Measurements from ENCODE around the gene FGGY. TPM values are rescaled to one million over a fixed set of nuclear protein-coding genes. Genes with fewer than 3 reads are reported as not detected.

The FGGY gene
- total RNA-seq, 1 donor, result 10.8 TPM

GRCh38 chr1:59378621-59379370 lies 81.9 kb downstream of the FGGY start:
- DNase-seq (ENCODE audit: low read depth in 2 of 3, low spot score in 2 of 3), result no peak

DNA sequence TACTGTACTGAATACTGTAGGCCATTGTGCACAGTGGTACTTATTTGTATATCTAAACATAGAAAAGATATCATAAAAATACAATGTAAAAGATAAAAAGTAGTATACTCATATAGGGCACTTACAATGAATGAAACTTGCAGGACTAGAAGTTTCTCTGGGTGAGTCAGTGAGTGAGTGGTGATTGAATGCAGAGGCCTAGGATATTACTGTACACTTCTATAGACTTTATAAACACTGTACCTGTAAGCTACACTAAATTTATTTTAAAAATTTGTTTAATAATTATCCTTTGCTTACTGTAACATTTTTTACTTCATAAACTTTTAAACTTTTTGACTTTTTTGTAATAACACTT lies 82.5 kb downstream of the FGGY start:
- no peak for DNase-seq (ENCODE audit: low read depth in 2 of 3, low spot score in 2 of 3)

DNA sequence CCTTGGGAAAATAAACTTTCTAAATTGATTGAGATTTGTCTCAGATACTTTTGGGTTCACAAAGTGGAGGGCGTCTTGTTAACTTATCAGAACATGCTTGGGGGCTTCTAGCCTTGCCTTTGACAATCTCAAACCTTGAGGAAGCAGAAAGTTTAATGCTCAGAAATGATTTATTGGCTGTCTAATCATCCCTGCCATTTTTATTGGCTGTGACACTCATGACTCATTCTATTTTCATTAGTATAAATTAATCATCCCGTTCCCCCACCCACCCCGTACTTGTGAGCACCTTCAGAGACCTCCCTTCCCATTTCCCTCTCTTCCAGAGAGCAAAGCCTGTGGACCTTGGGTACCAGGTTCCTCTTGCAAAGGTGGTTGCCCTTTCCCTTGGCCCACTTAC lies 87.1 kb downstream of the FGGY start:
- DNase-seq (ENCODE audit: low read depth in 2 of 3, low spot score in 2 of 3), result no peak

DNA sequence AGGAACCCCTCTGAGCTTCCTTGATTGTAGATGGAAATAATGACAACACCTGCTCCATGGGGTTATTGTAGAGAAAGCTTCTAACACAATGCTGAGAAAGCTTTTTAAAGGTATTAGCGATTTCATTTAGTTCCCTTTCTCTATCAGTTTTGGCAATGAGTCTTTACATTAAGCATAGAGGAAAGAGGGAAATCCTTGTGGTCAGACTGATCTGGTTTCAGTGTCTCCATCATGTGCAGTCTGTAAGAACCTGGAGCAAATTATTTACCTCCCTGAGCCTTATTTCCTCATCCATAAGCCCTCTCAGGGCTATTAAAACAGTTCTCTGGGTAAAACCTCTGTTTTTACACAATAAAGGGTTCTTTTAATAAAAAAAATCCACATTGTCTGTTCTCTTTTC lies 87.5 kb downstream of the FGGY start:
- DNase-seq (ENCODE audit: low read depth in 2 of 3, low spot score in 2 of 3), result peak in 1 of 3 donors; percentile 4

DNA sequence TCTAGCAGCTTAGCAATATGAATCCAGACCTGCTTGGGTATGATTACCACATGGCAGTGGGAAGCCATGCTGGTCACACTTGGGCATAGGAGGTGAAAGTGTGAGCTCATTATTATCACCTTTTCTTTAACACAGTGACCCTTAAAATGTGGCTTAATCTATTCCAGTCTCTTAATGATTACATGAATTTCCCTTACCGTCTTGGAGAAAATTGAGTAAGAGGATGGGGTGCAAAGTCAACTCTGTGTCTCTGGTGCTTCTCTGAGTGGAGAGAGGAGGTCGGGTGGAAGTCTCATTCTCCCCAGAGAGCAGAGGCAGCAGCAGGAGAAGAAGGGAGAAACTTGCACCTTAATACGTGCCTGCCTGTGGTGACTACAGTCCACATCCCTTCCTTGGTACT lies 91.3 kb downstream of the FGGY start:
- no peak for DNase-seq (ENCODE audit: low read depth in 2 of 3, low spot score in 2 of 3)

DNA sequence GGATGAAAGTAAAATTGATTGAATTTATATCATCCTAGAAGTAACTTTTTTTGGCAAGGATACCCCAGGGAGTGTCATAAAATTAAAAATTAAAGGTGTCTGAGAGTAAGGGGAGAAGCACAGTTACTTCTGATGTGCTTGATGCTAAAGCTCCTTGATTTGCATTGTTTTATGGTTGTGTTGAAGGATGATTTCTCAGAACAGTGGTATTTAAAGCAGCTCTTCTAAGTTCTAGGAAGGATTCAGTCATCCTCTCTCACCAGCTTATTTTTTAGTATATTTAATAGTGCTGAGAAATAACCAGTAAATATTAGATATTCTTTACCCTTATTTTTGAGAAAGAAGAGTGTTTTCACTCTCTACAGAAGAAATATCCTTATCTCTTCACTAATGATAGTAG lies 93.0 kb downstream of the FGGY start:
- no peak for DNase-seq (ENCODE audit: low read depth in 2 of 3, low spot score in 2 of 3)

DNA sequence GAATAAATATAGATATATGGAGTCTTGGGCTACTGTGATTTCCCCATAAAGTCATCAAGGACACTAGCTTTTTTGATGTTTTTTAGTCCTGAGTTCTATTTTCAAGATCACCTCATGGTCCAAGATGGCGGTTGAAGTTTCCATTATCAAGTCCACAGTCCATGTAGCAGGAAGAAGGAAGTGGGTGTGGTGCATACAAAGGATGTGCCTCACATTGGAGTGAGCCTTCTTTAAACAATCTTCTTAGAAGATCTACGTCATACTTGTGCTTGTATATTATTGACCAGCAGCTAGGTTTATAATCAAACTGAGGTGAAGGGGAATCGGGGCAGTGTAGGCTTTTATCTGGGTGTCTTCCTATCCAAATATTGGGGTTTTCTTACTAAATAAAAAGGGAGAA lies 93.4 kb downstream of the FGGY start:
- no peak for DNase-seq (ENCODE audit: low read depth in 2 of 3, low spot score in 2 of 3)

DNA sequence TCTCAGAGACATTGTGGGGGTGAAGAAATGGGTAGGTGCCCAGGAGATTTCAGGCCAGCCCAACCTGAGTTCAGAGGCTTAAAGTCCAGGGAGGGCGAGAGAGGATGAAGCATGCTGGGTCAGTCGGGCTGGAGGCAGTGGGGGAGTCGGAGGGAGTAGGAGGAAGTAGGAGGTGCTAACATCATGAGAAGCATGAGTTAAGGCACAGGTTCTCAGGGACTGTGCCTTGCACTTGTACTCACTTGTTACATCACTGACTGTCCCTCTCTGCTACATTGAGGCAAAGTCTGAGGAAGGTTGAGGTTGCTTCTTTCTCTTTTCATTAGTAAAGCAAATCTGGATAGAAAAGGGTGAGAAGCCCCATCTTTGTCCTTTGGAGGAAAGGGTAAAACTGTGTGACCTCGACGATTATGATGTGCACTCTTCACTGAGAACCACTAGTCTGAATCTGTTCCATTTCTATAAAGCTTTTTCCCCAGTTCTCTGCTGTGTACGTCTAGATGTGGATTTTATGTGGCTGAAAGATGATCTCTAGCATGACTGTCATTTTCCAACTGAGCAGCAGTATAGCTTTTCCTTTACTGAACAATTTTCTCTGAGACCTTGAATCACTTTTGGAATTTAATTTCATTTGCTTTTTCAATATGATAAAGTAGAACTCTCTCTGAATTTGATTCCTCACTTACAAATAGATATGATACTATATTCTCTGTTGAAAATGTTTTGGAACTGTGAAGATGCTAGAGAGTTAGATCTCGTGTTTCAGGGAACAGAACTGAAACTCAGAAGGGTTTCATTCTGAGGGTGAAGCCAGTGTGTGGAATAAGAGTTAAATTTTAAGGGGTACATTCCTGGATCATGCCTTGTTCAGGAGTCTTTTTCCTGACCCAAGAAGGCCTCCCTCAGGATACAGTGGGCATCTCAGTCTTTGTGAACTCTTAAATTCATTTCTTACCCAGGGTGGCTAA lies 94.6 kb downstream of the FGGY start:
- DNase-seq (ENCODE audit: low read depth in 2 of 3, low spot score in 2 of 3), result no peak

DNA sequence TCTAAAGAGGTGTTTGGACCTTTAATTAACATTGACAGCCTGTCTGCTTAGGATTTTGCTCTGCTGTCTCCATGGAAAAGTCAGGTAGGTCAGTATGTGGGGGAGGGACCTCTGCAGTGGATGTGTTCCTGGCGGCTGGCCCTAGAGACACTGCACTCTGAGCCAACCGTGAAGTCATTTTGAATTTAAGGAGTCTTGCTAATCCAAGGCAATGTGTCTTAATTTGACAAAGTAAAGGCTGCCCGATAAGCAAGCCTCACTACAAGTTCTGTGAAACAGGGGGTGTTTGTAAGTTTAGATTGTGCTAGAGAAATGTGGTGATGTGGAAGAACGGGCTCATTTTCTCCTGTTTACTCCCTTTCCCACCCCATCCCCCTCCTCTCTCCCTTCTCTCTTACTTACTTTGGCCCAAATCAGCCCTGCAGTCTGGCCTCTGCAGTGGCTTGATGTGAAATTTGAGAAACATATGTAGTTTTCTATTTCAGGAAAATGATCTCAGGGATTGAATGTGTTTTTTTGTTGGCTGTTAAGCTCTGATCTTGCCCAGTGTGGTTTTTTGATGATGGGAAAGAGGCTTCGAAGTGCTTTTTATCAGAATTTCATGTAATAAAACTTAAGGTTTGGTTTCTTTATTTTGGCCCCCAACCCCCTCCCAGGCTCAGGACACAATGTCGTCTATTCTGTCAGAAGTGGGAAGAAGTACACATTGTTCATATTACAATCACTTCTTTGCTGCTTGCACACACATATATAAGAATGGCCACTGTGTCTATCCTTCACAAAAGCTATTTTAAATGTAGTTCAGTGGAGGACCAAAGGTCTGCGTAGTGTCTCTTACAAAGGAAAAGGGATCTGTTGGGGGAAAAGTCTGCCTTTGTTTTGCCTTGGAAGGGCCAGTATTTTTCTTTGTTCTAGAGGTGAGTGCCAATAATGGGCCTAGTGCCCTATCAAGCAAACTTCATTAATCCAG lies 96.6 kb downstream of the FGGY start:
- DNase-seq (ENCODE audit: low read depth in 2 of 3, low spot score in 2 of 3), result no peak

DNA sequence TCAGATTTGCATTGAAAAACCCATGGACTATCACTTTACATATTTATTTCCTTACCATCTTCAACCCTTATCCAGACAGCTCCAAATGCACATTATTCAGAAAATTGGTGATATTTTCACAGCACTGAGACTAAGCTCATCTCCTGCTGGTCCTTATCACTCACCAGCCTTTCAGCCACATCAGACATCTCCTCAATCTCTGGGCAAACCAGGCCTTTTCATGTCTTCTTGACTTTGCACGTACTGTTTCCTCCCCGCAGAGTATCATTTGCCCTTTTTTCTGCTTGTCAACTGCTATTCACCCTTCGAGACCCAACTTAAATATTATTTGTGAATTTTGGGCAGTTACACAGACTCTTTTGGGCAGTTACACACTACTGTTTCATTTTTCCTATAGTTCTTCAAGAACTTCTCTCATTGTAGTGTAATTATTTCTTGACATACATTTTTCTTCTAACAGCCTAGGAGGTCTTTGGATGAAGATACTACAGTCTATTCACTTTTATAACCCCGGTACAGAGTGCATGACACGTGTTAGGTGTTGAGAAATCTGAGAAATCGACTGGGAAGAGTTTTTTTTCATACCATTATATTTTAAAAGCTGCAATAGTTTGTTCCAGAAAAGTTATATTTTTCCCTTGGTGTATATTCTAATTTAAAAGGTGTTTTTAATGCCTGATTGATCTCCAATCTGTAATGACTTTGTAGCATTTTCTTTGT lies 98.0 kb downstream of the FGGY start:
- DNase-seq (ENCODE audit: low read depth in 2 of 3, low spot score in 2 of 3), result no peak

GRCh38 chr1:59396387-59396786 lies 99.5 kb downstream of the FGGY start:
- peak in 1 of 3 donors; percentile 27 for DNase-seq (ENCODE audit: low read depth in 2 of 3, low spot score in 2 of 3)

DNA sequence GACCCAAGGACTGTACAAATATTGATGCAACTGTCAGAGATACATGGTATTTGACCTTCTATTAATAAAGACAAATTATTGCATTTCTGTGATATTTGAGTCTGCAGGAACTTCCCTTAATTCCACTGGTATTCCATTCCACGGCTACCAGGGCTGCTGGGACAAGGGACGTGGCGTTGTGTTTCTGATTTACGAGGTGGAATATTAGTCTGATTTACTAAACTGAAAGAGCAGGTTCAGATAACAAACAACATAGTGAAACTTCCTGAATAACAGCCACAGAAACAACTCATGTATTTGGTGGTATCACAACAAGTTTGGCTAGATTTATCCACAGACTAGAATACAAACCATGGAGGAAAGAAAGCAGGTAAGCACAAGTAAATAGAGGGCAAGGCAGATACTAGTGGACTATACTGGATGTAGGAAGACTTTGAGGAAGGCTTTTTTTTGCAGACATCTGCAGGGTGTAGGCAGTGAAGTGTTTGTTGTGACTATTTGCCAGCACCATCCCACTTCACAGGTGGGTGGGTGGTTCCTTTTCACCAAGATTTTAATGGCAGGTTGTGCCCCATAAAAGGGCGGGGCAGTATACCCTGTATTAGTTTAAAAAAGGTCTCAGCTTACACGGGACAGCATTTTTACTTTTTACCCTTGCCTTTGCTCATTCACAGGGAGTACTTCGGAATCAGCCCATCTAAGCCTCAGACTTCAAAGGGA lies 100.4 kb downstream of the FGGY start:
- DNase-seq (ENCODE audit: low read depth in 2 of 3, low spot score in 2 of 3), result no peak

DNA sequence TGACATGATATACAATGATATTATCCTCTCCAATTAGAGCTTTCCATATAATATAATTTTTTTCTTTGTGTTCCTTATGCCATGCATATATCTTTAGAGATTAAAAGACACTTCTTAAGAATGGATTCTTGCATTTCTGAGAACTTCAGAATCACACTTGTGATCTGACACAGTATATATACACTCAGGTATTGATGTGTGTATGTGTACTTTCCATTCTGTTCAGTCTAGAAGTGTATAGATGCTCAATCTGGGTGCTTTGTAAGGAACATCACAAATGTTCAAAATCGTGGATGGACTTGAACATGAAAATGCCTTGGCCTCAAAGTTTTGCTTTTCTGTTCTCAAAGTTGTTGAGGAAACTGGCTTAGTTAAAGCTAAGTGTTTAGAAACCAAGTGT lies 102.7 kb downstream of the FGGY start:
- no peak for DNase-seq (ENCODE audit: low read depth in 2 of 3, low spot score in 2 of 3)

- no peak for DNase-seq (ENCODE audit: low read depth in 2 of 3, low spot score in 2 of 3)
These were observed 104.7 kb downstream of the FGGY start for GRCh38 chr1:59401581-59401980.

- no peak for DNase-seq (ENCODE audit: low read depth in 2 of 3, low spot score in 2 of 3)
These were observed 107.9 kb downstream of the FGGY start for GRCh38 chr1:59404796-59405195.

DNA sequence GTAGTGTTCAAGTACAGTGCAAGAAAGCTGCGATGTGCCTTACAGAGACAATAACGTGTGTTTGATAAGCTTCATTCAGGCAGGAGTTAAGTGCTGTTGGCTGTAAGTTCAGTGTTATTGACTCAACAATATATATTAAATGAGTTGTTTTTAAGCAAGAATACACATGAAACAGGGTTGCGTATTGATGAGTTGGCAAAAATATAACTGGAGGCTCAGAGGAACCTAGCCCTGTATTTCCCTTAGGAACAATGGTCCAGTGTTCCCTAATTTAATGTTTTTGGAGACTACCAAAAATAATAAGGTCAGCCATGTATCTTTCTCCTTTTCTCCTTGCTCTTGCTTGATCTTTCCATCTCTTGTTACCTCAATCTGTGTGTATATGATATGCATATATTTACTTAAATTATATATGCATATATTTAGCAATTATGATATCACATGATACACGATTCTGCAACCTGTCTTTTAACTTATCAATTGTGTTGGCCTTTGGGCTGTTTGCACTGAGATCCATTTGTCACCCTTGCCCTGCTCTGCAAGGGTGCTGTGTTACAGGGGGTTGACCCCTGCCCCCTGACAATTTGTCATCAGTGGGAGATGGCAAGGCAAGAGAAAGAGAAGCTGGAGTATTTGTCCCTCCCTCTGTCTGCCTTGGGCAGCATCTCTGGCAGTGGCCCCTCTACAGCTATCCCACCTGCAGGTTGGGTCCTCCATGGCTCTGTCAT lies 109.7 kb downstream of the FGGY start:
- DNase-seq (ENCODE audit: low read depth in 2 of 3, low spot score in 2 of 3), result no peak

DNA sequence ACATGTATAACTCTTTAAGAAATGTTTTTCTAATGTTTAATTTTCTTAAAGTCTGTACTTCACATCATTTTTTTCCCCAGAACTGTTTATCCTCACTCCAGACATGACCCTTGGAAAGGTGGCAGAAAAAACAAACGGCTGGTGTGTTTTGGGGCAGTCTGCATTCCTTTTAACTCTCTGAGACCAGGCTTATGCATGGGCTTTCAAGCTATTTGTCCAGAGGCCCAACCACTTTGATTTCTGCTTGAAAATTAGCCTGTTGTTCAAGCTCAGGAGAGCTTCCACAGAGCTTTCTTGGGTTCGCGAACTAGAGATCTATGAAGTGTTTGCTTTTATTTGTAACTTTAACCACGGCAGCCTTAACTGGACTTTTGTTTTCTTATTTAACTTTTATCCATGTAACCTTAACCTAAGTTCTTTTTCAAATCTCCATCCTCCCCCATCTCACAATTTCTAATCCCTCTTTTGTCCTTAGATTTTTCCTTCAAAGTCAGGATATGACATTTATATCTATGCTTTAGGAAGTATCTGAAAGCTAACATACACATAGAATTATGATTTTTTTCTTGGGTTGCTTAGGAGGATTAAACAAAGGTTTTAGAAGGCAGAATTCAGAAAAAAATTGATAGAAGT lies 111.8 kb downstream of the FGGY start:
- DNase-seq (ENCODE audit: low read depth in 2 of 3, low spot score in 2 of 3), result no peak

- no peak for DNase-seq (ENCODE audit: low read depth in 2 of 3, low spot score in 2 of 3)
These were observed 112.7 kb downstream of the FGGY start for GRCh38 chr1:59409549-59409948.

Data from hematopoietic multipotent progenitor cell (in vitro differentiated cells).